Spinal cord (tissue), 10 donors: ENCODE measurements around the gene UBQLN4. TPM values are rescaled to one million over a fixed set of nuclear protein-coding genes. Genes with fewer than 3 reads are reported as not detected.
"Not testable (repeated sequence)": the region's sequence is repeated elsewhere in the genome, so short reads cannot be mapped to it uniquely, and the experiment has no call there.

Experiments used
- DNase-seq, 6 donors: peaks; one replicate each; pipeline versions ENCODE4 v3.0.0 to v3.0.0-alpha.2; 2013 to 2015; ENCODE audit warnings: low spot score in 6 of 6, low read depth in 4 of 6
- H3K27ac ChIP-seq: one replicate; pipeline ENCODE4 v1.5.1; 2013; ENCODE audit warnings: low read depth, low read length, control low read depth
- H3K27me3 ChIP-seq: one replicate; pipeline ENCODE4 v1.6.1; 2013; ENCODE audit warnings: low read length; ENCODE audit not compliant: control insufficient read depth, insufficient read depth
- H3K36me3 ChIP-seq: one replicate; pipeline ENCODE4 v1.6.1; 2013; ENCODE audit warnings: low read length; ENCODE audit not compliant: control insufficient read depth, insufficient read depth
- H3K4me1 ChIP-seq: one replicate; pipeline ENCODE4 v1.6.1; 2013; ENCODE audit warnings: low read length; ENCODE audit not compliant: control insufficient read depth, insufficient read depth
- H3K4me3 ChIP-seq: one replicate; pipeline ENCODE4 v1.5.1; 2013; ENCODE audit warnings: low read depth, low read length, control low read depth
- H3K9me3 ChIP-seq: one replicate; pipeline ENCODE4 v1.6.1; 2013; ENCODE audit warnings: low read length; ENCODE audit not compliant: control insufficient read depth, insufficient read depth
- WGBS: methylation state at CpG from one replicate; pipeline ENCODE4 v1.1.5; 2013; ENCODE audit warnings: missing lambda C conversion rate; ENCODE audit not compliant: insufficient coverage; 5-methylcytosine and 5-hydroxymethylcytosine counted together
- polyA plus RNA-seq, 2 donors: library from polyadenylated mRNA; unstranded; fragments of 120-200 nt; gene quantifications; one replicate each; pipeline ENCODE4 v1.2.1, GENCODE V29; 2013; ENCODE audit not compliant: insufficient read length in 2 of 2
- total RNA-seq, 2 donors: library from RNA; depleted of rRNA in 1 of 2; stranded (reverse); fragments of 120-200 nt in 1 of 2; fragments of >200 nt in 1 of 2; gene quantifications; one replicate each; pipeline versions ENCODE4 v1.2.3 to v1.2.4, GENCODE V29; 2013 to 2014
- donor health status: healthy.

Gene UBQLN4
- total and polyA plus RNA-seq, 4 donors: 20.5 to 76.2 (median 51.3) TPM

DNA sequence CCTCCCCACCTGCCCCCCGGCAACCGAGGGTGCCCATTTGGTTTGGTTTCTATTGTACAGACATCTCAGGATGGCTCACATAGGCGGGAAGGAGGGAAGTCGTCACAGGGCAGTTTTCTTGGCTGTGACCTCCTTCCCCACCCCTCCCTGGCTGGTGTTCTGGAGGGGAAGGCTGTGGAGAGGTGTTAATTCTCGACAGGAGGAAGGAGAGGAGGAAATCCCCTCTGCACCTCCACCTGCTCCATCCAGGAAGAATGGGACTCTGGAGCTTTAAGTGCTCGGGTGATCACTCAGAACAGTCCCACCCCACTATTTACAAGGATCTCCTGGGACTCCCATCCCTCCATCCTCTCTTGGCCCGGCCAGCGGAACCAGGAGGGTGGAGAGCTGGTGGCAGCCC lies 21.1 kb upstream of the UBQLN4 start:
- Histone ChIP-seq H3K4me1 (peaks cover 49% of the 10 kb centered on the region), H3K4me3 (no peak overlapping the region), H3K36me3 (peaks cover 44% of the 10 kb centered on the region), H3K9me3 (no peaks in the 10 kb centered on the region), H3K27me3 (no peaks in the 10 kb centered on the region), H3K27ac (no peak overlapping the region)
- peak in 1 of 6 donors; percentile 26 for DNase-seq
- no CpG with 5 or more reads among the region's 8 CpGs for WGBS

DNA sequence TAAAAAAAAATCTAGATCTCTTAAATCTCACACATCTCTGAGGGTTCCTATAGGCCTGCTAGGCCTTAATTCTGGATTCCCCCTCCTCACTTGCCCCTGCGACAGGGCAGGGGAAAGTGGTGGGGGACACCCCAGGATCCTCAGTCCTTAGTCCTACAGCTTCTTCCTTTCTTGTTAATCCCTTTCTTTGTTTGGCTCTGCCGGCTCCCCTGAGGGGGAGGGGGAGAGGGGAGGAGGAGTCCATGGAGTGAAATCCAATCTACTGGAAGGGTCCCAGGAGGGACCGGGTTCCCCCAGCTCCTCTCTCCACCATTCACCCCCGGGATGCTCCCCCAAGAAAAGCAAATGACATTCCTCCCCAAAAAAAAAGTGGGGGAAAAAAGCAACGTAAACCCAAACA lies 20.1 kb upstream of the UBQLN4 start:
- no peaks in the 10 kb centered on the region for H3K9me3 ChIP-seq
- no peak overlapping the region for H3K27ac ChIP-seq
- peak in 2 of 6 donors; percentile 60 to 69 for DNase-seq
- H3K27me3 ChIP-seq: no peaks in the 10 kb centered on the region
- peaks cover 43% of the 10 kb centered on the region for H3K4me1 ChIP-seq
- WGBS: no CpG with 5 or more reads among the region's 5 CpGs
- no peak overlapping the region for H3K4me3 ChIP-seq
- peaks cover 44% of the 10 kb centered on the region for H3K36me3 ChIP-seq

DNA sequence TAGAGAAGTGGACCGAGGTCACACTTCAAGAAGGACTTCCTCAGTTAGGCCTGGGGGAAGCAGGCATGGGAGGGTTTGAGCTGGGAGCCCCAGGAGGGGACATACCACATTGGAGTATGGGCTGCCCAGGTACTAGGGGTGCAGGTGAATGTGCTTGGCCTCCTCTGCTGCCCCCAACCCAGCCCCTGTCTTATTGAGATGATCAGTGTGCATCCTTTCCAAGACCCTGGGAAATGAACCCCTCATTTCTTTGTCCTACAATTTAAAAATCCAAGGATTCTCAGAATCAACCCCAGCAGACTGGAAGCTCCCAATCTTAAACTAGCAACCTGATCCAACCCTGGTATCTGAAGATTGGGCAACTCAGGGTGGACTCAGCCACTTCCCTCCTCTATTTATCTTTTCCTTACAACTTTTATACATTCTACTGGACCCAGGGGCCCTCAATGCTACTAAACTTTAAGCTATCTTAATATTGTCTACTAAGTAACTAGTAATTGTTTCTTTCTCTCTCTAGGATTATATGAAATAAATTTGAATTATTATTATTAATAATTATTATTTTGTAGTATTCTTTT lies 19.6 kb upstream of the UBQLN4 start:
- Histone ChIP-seq H3K4me3 (no peak overlapping the region), H3K27ac (no peak overlapping the region), H3K4me1 (peaks cover 43% of the 10 kb centered on the region), H3K9me3 (no peaks in the 10 kb centered on the region), H3K27me3 (no peaks in the 10 kb centered on the region), H3K36me3 (peaks cover 44% of the 10 kb centered on the region)
- no peak for DNase-seq
- WGBS: 29% methylated on average over 1 of the region's 1 CpG

DNA sequence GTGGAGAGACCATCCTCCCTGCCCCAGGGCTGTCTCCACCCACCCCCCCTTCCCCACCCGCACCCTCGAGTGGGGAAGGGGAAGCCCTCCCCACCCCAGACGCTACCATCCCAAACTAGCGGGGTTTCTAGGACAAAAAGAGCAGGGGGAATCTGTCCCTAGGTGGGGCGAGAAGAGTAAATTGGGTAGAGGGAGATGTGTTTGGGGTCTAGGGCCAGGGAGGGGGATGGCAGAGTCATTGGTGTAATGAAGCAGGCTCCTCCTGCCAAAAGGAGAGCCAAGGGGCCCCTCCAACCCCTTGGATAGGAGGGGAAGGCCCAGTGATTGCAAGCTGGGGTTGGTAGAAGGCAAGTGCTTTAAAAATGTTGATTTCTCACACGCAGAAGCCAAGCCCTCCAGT lies 18.7 kb upstream of the UBQLN4 start:
- 64% methylated on average over 3 of the region's 6 CpGs for WGBS
- no peaks in the 10 kb centered on the region for H3K27me3 ChIP-seq
- no peaks in the 10 kb centered on the region for H3K9me3 ChIP-seq
- H3K4me1 ChIP-seq: peaks cover 40% of the 10 kb centered on the region
- peaks cover 41% of the 10 kb centered on the region for H3K36me3 ChIP-seq
- no peak overlapping the region for H3K27ac ChIP-seq
- DNase-seq: no peak
- H3K4me3 ChIP-seq: no peak overlapping the region

DNA sequence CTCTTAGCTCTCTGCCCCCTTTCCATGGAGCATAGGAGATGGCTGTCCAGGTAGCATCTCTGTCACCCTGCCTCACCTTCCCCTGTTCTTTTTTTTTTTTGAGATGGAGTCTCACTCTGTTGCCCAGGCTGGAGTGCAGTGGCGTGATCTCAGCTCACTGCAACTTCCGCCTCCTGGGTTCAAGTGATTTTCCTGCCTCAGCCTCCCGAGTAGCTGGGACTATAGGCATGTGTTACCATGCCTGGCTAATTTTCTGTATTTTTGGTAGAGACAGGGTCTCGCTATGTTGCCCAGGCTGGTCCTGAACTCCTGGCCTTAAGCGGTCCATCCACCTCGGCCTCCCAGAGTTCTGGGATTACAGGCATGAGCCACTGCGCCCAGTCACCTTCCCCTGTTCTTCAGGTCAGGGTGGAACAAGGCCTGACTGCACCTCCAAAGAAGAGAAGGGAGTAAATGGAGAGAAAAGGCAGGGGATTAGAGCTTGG lies 17.8 kb upstream of the UBQLN4 start:
- not testable (repeated sequence) for H3K27me3 ChIP-seq, H3K9me3 ChIP-seq, H3K4me3 ChIP-seq, DNase-seq, H3K27ac ChIP-seq
- H3K4me1 ChIP-seq: peaks cover 32% of the 10 kb centered on the region
- peaks cover 32% of the 10 kb centered on the region for H3K36me3 ChIP-seq
- WGBS: 95% methylated on average over 3 of the region's 7 CpGs

DNA sequence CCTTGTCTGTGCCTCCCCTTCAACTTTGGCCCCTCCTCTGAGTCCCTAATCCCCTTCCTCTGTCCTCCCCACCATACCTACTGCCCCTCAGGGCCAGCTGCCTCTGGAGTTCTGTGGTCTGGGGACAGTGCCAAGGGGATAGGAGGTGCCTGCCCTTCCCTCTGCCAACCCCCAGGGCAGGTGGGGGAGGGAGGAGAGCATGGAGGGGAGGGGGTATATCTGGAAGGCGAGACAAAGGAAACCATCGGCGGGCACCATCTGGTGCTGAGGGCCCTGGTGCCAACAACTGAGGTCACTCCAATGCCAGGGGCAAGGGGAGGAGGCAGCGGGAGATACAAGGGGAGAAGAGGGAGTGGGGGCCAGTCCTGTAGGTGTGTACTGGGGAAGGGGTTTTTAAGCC lies 16.9 kb upstream of the UBQLN4 start:
- Histone ChIP-seq H3K4me1 (peaks cover 35% of the 10 kb centered on the region), H3K27me3 (no peaks in the 10 kb centered on the region), H3K9me3 (no peaks in the 10 kb centered on the region), H3K4me3 (no peak overlapping the region), H3K27ac (no peak overlapping the region), H3K36me3 (peaks cover 24% of the 10 kb centered on the region)
- DNase-seq: peak in 2 of 6 donors; percentile 72 to 81
- WGBS: 27% methylated on average over 4 of the region's 4 CpGs

DNA sequence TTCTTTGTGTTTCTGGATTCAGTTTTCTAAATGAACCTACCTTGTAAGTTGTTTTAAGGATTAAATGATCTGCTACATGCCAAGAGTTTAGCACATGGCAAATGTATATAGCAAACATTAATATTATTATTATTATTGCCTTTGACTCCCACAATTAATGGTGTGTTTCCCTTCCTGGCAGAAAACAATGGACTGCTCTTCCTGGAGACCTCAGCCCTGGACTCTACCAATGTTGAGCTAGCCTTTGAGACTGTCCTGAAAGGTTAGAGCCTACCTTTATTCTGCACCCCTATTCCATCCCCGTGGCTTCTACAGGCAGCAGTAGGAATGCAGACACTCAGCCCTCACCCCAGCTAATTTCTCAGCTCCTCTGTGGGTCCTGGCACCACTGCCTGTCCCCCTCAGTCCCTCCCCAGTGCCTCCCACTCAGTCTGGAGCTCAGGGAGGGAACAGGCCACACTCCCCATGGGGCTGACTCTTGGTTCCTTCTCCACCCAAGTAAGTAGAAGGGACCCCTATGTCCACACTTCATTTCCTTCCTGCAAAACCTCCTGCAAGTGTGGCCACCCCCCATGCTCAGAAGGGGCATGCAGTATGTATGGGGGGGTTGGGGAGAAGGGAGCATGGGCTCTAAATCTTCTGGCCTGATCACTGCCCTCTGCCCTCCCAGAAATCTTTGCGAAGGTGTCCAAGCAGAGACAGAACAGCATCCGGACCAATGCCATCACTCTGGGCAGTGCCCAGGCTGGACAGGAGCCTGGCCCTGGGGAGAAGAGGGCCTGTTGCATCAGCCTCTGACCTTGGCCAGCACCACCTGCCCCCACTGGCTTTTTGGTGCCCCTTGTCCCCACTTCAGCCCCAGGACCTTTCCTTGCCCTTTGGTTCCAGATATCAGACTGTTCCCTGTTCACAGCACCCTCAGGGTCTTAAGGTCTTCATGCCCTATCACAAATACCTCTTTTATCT lies 16.2 kb upstream of the UBQLN4 start:
- Histone ChIP-seq H3K9me3 (no peaks in the 10 kb centered on the region), H3K4me3 (no peak overlapping the region), H3K27me3 (no peaks in the 10 kb centered on the region), H3K4me1 (peaks cover 27% of the 10 kb centered on the region), H3K36me3 (peaks cover 16% of the 10 kb centered on the region), H3K27ac (no peak overlapping the region)
- 81% methylated on average over 3 of the region's 3 CpGs for WGBS
- no peak for DNase-seq

DNA sequence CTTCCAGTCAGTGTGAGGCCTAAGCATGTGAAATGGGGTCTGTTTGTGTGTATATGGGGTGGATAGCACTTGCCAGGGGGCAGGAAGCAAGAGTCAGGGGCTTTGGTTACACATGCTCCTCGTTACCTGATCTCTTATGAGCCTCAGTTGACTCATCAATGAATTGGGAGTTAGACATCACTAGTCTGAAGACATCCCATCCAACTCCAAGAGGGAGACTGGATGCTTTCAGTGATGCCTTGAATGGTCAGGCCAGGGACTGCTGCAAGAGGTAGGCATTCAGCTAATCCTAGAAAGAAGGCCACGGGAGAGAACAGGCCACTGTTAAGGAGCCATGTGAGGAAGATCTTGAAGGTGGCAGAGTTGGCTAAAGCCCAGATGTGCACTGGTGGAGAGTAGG lies 13.7 kb upstream of the UBQLN4 start:
- peaks cover 16% of the 10 kb centered on the region for H3K4me1 ChIP-seq
- no peak overlapping the region for H3K27ac ChIP-seq
- no peaks in the 10 kb centered on the region for H3K27me3 ChIP-seq
- DNase-seq: no peak
- H3K4me3 ChIP-seq: no peak overlapping the region
- H3K36me3 ChIP-seq: no peaks in the 10 kb centered on the region
- WGBS: 77% methylated on average over 1 of the region's 2 CpGs
- no peaks in the 10 kb centered on the region for H3K9me3 ChIP-seq

DNA sequence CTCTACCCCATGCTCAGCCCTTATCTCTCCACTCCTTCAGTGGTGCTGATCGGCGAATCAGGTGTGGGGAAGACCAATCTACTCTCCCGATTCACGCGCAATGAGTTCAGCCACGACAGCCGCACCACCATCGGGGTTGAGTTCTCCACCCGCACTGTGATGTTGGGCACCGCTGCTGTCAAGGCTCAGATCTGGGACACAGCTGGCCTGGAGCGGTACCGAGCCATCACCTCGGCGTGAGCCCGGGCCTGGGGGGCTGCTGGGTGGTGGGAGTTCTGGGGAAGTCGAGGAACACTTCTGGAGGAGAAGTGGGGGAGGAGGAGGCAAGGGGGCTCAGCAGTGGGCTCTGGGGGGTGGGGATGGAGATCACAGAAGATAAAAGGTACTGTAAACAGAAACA lies 12.3 kb upstream of the UBQLN4 start:
- no peak for DNase-seq
- H3K4me3 ChIP-seq: no peak overlapping the region
- H3K36me3 ChIP-seq: no peaks in the 10 kb centered on the region
- 65% methylated on average over 15 of the region's 16 CpGs for WGBS
- no peak overlapping the region for H3K27ac ChIP-seq
- no peaks in the 10 kb centered on the region for H3K9me3 ChIP-seq
- H3K4me1 ChIP-seq: peaks cover 16% of the 10 kb centered on the region
- no peaks in the 10 kb centered on the region for H3K27me3 ChIP-seq
